GM21360 (cell line): ENCODE results near the gene REST.
"Not testable (repeated sequence)": the region's sequence is repeated elsewhere in the genome, so short reads cannot be mapped to it uniquely, and the experiment has no call there.

ENCODE experiments used
- ATAC-seq: cut with Tn5 transposase; IDR thresholded peaks from one replicate; pipeline ENCODE4 v1.9.1; 2021; ENCODE audit warnings: mild to moderate bottlenecking, moderate library complexity; ENCODE audit not compliant: unreplicated experiment

REST gene

GRCh38 chr4:56907489-56908205 lies at the start of gene REST:
Gene REST, plus strand, starts transcription at chr4:56907900. Its CDS starts 2,739 bp downstream, at chr4:56910639.
- peak; percentile 54 for ATAC-seq

GRCh38 chr4:56859841-56860240 lies 47.9 kb upstream of the REST start:
- ATAC-seq: peak; percentile 53

- ATAC-seq: no peak
These were observed 46.9 kb upstream of the REST start for GRCh38 chr4:56860781-56861180.

- ATAC-seq: no peak
These were observed 46.3 kb upstream of the REST start for GRCh38 chr4:56861360-56861759.

GRCh38 chr4:56863441-56864139 lies 44.1 kb upstream of the REST start:
- ATAC-seq: no peak

GRCh38 chr4:56870946-56871345 lies 36.8 kb upstream of the REST start:
- no peak for ATAC-seq

- ATAC-seq: no peak
These were observed 36.3 kb upstream of the REST start for GRCh38 chr4:56871371-56871866.

- ATAC-seq: no peak
These were observed 33.5 kb upstream of the REST start for GRCh38 chr4:56874166-56874565.

- no peak for ATAC-seq
These were observed 32.8 kb upstream of the REST start for GRCh38 chr4:56874923-56875322.

GRCh38 chr4:56876264-56876663 lies 31.4 kb upstream of the REST start:
- no peak for ATAC-seq

- no peak for ATAC-seq
These were observed 27.7 kb upstream of the REST start for GRCh38 chr4:56879996-56880395.

GRCh38 chr4:56880572-56880971 lies 27.1 kb upstream of the REST start:
- no peak for ATAC-seq

GRCh38 chr4:56884511-56884910 lies 23.2 kb upstream of the REST start:
- ATAC-seq: not testable (repeated sequence)

- ATAC-seq: no peak
These were observed 15.0 kb upstream of the REST start for GRCh38 chr4:56892691-56893090.

GRCh38 chr4:56897842-56898241 lies 9.9 kb upstream of the REST start:
- ATAC-seq: not testable (repeated sequence)

- ATAC-seq: not testable (repeated sequence)
These were observed 7.5 kb upstream of the REST start for GRCh38 chr4:56900186-56900585.

GRCh38 chr4:56902703-56903102 lies 5.0 kb upstream of the REST start:
- ATAC-seq: no peak

GRCh38 chr4:56905796-56906195 lies 1.9 kb upstream of the REST start:
- ATAC-seq: no peak

- ATAC-seq: no peak
These were observed 959 bp upstream of the REST start for GRCh38 chr4:56906489-56907393.

GRCh38 chr4:56908206-56909085 lies 746 bp downstream of the REST start:
- ATAC-seq: peak; percentile 59
